Transverse colon (tissue), 4 donors: ENCODE results near the gene XYLT1. TPM values are rescaled to one million over a fixed set of nuclear protein-coding genes. Genes with fewer than 3 reads are reported as not detected.

Source experiments
- DNase-seq: peaks from one replicate; pipeline ENCODE4 v3.0.0-alpha.2; 2019
- H3K27ac ChIP-seq, 4 donors: fragments of 200-600 bp; sonication (generic); 2 replicates each; pipeline ENCODE4 v1.5.1; 2016 to 2018; ENCODE audit warnings: inconsistent platforms in 4 of 4
- H3K27me3 ChIP-seq: fragments of 200-600 bp; sonication (generic); 2 replicates; pipeline ENCODE4 v1.5.1; 2017; ENCODE audit warnings: inconsistent platforms
- H3K36me3 ChIP-seq, 4 donors: fragments of 200-600 bp; sonication (generic); 2 replicates each; pipeline ENCODE4 v1.5.1; 2017 to 2019; ENCODE audit warnings: inconsistent platforms in 4 of 4
- H3K4me1 ChIP-seq, 4 donors: fragments of 200-600 bp; sonication (generic); 2 replicates each; pipeline ENCODE4 v1.5.1; 2017 to 2020; ENCODE audit warnings: inconsistent platforms in 4 of 4
- H3K4me3 ChIP-seq, 4 donors: fragments of 200-600 bp; sonication (generic); 1 replicate in 1 of 4; 2 replicates in 3 of 4; pipeline versions ENCODE4 v1.5.1 to v1.6.1; 2017 to 2019; ENCODE audit warnings: inconsistent platforms in 4 of 4
- H3K9me3 ChIP-seq, 2 donors: fragments of 200-600 bp; sonication (generic); 2 replicates each; pipeline ENCODE4 v1.5.1; 2017 to 2019; ENCODE audit warnings: inconsistent platforms in 2 of 2
- CTCF ChIP-seq, 5 experiments: fragments of 200-600 bp in 3 of 5; fragments of 450-650 bp in 2 of 5; sonication (generic) in 3 of 5; IDR thresholded peaks; 1 replicate in 2 of 5; 2 replicates in 3 of 5; pipeline ENCODE4 v1.5.1; 2016 to 2017; ENCODE audit warnings: antibody characterized with exemption in 5 of 5, inconsistent platforms in 3 of 5, mild to moderate bottlenecking in 2 of 5, moderate library complexity in 1 of 5
- EP300 ChIP-seq: sonication (generic); formaldehyde crosslinking; IDR thresholded peaks from one replicate; pipeline ENCODE4 v1.6.1; 2017; ENCODE audit warnings: antibody characterized with exemption, low read depth
- POLR2A ChIP-seq: fragments of 450-650 bp; IDR thresholded peaks from one replicate; pipeline ENCODE4 v1.6.1; 2016; ENCODE audit warnings: antibody characterized with exemption, mild to moderate bottlenecking, moderate library complexity
- POLR2AphosphoS5 ChIP-seq, 3 donors: sonication (generic); formaldehyde crosslinking; IDR thresholded peaks; one replicate each; pipeline ENCODE4 v1.6.1; 2016; ENCODE audit warnings: antibody characterized with exemption in 3 of 3
- WGBS, 2 donors: methylation state at CpG; one replicate each; pipeline ENCODE4 v1.1.5; 2018; ENCODE audit warnings: low coverage in 1 of 2; 5-methylcytosine and 5-hydroxymethylcytosine counted together
- in situ Hi-C, 4 donors: fragments of 200-750 bp; cut with MboI; loops; one replicate each; pipeline versions ENCODE4 v1.15.0 to v1.15.1; 2017; ENCODE audit warnings: low sequenced_read_pairs in 3 of 4, low pct_ligation_motif_present in 1 of 4, low pct_unique_long_range_greater_than_20kb in 1 of 4
- intact Hi-C: fragments of 100-400 bp; cut with DNase I; formaldehyde crosslinking; loops from one replicate; pipeline ENCODE4 v1.15.1; 2023; ENCODE audit warnings: low total_unique reads
- total RNA-seq, 4 donors: library from RNA; depleted of rRNA; stranded (reverse); fragments of >200 nt; gene quantifications; one replicate each; pipeline ENCODE4 v1.1.0, GENCODE V29; 2016

The XYLT1 gene
- total RNA-seq, 4 donors from 2014 or later = 22.3 to 44.6 (median 39.4) TPM

DNA sequence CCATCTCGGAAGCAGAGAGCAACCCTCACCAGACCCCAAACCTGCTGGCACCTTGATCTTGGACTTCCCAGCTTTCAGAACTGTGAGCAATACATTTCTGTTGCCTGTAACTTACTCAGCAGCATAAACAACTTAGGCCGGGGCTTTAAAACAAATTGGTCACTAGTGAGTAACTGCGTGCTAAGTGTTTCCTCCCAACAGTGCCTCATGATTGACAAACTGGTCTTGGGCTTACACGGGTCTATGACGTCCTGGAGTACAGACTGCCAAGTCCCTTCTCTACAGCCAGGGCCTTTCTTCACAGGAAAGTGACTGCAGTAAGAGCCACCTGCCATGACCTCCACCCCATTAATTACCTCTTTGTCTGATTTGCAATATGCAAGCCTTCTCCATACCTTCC is 136.7 kb downstream of the XYLT1 start:
- Histone ChIP-seq H3K9me3 (no peaks in the 10 kb centered on the region), H3K27me3 (no peaks in the 10 kb centered on the region), H3K36me3 (no peaks in the 10 kb centered on the region), H3K27ac (peak overlapping the region in 3 of 4 donors; percentile 37 to 87 (median 51)), H3K4me3 (no peak overlapping the region), H3K4me1 (peaks cover 7 to 13% (median 11%) of the 10 kb centered on the region in 4 donors)
- DNase-seq = no peak
- TF ChIP-seq EP300 = no peak
- TF ChIP-seq POLR2AphosphoS5 (IDR thresholded peaks at IDR 0.05) = no peak
- no peak for TF ChIP-seq CTCF (IDR thresholded peaks at IDR 0.05)
- TF ChIP-seq POLR2A = no peak
- in situ Hi-C loops = no loop called here
- intact Hi-C loops = no loop called here
- 67% methylated on average over 5 of the region's 5 CpGs; no CpG with 5 or more reads in 1 of the 2 donors for WGBS, 2 donors

GRCh38 chr16:17333229-17333628 is 137.5 kb downstream of the XYLT1 start:
- intact Hi-C loops (no loop called here), in situ Hi-C loops (no loop called here)
- no peak for DNase-seq
- 81% methylated on average over 2 of the region's 2 CpGs; no CpG with 5 or more reads in 1 of the 2 donors for WGBS, 2 donors
- Histone ChIP-seq H3K27ac (peak overlapping the region in 3 of 4 donors; percentile 37 to 87 (median 51)), H3K9me3 (no peaks in the 10 kb centered on the region), H3K27me3 (no peaks in the 10 kb centered on the region), H3K4me3 (no peak overlapping the region), H3K36me3 (no peaks in the 10 kb centered on the region), H3K4me1 (peaks cover 13 to 22% (median 18%) of the 10 kb centered on the region in 4 donors)
- no peak for TF ChIP-seq POLR2AphosphoS5 (IDR thresholded peaks at IDR 0.05)

DNA sequence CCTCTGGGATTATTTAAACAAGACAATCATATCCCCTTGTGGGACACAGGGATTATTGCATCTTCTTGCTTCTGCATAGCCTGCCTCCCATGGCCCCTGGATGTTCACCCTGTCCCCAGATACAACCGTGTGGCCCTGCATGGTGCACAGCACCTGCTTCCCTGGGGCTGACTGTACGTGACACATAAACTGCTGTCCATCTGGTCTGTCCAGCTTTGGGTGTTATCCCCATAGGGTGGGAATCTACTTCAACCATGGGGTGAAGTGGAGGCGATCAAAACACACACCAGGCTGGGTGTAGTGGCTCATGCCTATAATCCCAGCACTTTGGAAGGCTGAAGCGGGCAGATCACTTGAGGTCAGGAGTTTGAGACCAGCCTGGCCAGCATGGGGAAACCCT is 138.8 kb downstream of the XYLT1 start:
- no peak for DNase-seq
- no peaks in the 10 kb centered on the region for H3K9me3 ChIP-seq
- WGBS, 2 donors = 97% methylated on average over 4 of the region's 4 CpGs; no CpG with 5 or more reads in 1 of the 2 donors
- H3K27me3 ChIP-seq = no peaks in the 10 kb centered on the region
- no peaks in the 10 kb centered on the region for H3K36me3 ChIP-seq
- TF ChIP-seq EP300 (no peak), POLR2A (no peak), CTCF (IDR thresholded peaks at IDR 0.05) (no peak), POLR2AphosphoS5 (IDR thresholded peaks at IDR 0.05) (no peak)
- no peak overlapping the region for H3K4me3 ChIP-seq
- intact Hi-C loops (no loop called here), in situ Hi-C loops (no loop called here)
- H3K27ac ChIP-seq = peak overlapping the region in 2 of 4 donors; percentile 18 to 48
- H3K4me1 ChIP-seq = peaks cover 13 to 24% (median 18%) of the 10 kb centered on the region in 4 donors

DNA sequence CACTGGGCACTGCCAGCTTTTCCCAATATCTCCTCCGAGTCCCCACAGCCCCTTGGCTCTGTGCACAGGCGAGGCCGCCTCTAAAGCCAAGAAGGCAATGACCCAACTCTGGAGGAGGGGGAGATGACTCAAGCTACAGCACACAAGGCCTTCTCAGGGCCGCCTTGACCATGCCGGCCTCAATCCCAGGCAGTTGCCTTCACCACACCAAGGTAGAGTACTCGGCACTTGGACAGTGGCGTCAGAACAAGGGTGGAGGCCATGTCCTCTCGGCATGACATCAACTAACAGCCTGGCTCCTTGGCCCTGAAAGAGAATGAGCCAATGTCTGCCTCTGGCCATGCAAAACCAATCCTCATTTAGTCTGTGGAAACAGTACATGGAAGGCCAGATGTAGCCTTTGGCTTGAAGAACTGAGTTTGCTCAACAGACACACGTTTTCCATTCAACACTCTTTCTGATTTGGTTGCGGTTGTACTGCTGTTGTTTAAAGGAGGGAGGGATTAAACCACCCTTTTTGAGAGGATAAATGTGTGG is 139.6 kb downstream of the XYLT1 start:
- H3K27ac ChIP-seq = peak overlapping the region in 3 of 4 donors; percentile 21 to 85 (median 83)
- peaks cover 13 to 24% (median 18%) of the 10 kb centered on the region in 4 donors for H3K4me1 ChIP-seq

More for the DNA sequence above, 139.6 kb downstream of the XYLT1 start:
- intact Hi-C loops (no loop called here), in situ Hi-C loops (no loop called here)
- Histone ChIP-seq H3K36me3 (no peaks in the 10 kb centered on the region), H3K4me3 (no peak overlapping the region), H3K27me3 (no peaks in the 10 kb centered on the region), H3K9me3 (no peaks in the 10 kb centered on the region)
- no peak for DNase-seq
- WGBS, 2 donors = 86 to 100% methylated on average over 2 to 6 of the region's 10 CpGs
- TF ChIP-seq POLR2AphosphoS5 (IDR thresholded peaks at IDR 0.05) (no peak), POLR2A (no peak), CTCF (IDR thresholded peaks at IDR 0.05) (no peak), EP300 (no peak)
